Transverse colon (tissue), 4 donors: ENCODE measurements around the gene PIK3IP1.

Source experiments
- POLR2AphosphoS5 ChIP-seq, 3 donors: sonication (generic); formaldehyde crosslinking; IDR thresholded peaks; one replicate each; pipeline ENCODE4 v1.6.1; 2016; ENCODE audit warnings: antibody characterized with exemption in 3 of 3
- TF ChIP-seq, protein P1 (sequence below), 5 experiments: fragments of 200-600 bp in 3 of 5; fragments of 450-650 bp in 2 of 5; sonication (generic) in 3 of 5; IDR thresholded peaks; 1 replicate in 2 of 5; 2 replicates in 3 of 5; pipeline ENCODE4 v1.5.1; 2016 to 2017; ENCODE audit warnings: antibody characterized with exemption in 5 of 5, inconsistent platforms in 3 of 5, mild to moderate bottlenecking in 2 of 5, moderate library complexity in 1 of 5

DNA sequence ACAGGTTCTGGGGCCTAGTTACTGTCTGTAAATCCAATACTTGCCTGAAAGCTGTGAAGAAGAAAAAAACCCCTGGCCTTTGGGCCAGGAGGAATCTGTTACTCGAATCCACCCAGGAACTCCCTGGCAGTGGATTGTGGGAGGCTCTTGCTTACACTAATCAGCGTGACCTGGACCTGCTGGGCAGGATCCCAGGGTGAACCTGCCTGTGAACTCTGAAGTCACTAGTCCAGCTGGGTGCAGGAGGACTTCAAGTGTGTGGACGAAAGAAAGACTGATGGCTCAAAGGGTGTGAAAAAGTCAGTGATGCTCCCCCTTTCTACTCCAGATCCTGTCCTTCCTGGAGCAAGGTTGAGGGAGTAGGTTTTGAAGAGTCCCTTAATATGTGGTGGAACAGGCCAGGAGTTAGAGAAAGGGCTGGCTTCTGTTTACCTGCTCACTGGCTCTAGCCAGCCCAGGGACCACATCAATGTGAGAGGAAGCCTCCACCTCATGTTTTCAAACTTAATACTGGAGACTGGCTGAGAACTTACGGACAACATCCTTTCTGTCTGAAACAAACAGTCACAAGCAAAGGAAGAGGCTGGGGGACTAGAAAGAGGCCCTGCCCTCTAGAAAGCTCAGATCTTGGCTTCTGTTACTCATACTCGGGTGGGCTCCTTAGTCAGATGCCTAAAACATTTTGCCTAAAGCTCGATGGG lies 13.5 kb downstream of the PIK3IP1 start:
- TF ChIP-seq, protein P1, sequence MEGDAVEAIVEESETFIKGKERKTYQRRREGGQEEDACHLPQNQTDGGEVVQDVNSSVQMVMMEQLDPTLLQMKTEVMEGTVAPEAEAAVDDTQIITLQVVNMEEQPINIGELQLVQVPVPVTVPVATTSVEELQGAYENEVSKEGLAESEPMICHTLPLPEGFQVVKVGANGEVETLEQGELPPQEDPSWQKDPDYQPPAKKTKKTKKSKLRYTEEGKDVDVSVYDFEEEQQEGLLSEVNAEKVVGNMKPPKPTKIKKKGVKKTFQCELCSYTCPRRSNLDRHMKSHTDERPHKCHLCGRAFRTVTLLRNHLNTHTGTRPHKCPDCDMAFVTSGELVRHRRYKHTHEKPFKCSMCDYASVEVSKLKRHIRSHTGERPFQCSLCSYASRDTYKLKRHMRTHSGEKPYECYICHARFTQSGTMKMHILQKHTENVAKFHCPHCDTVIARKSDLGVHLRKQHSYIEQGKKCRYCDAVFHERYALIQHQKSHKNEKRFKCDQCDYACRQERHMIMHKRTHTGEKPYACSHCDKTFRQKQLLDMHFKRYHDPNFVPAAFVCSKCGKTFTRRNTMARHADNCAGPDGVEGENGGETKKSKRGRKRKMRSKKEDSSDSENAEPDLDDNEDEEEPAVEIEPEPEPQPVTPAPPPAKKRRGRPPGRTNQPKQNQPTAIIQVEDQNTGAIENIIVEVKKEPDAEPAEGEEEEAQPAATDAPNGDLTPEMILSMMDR (IDR thresholded peaks at IDR 0.05): no peak
- TF ChIP-seq POLR2AphosphoS5 (IDR thresholded peaks at IDR 0.05): no peak
